HG03066 (cell line): ENCODE results near the gene ITSN1.
"Not testable (repeated sequence)": the region's sequence is repeated elsewhere in the genome, so short reads cannot be mapped to it uniquely, and the experiment has no call there.

Experiments used
- ATAC-seq: cut with Tn5 transposase; IDR thresholded peaks from one replicate; pipeline ENCODE4 v1.9.1; 2021; ENCODE audit warnings: low read depth; ENCODE audit not compliant: unreplicated experiment

ITSN1 gene

GRCh38 chr21:33712022-33712803 lies 69.9 kb downstream of the ITSN1 start:
- no peak for ATAC-seq

- ATAC-seq: no peak
These were observed 78.8 kb downstream of the ITSN1 start for GRCh38 chr21:33721081-33721480.

- not testable (repeated sequence) for ATAC-seq
These were observed 86.8 kb downstream of the ITSN1 start for GRCh38 chr21:33729139-33729538.

GRCh38 chr21:33729641-33730040 lies 87.3 kb downstream of the ITSN1 start:
- ATAC-seq: no peak

- no peak for ATAC-seq
These were observed 89.1 kb downstream of the ITSN1 start for GRCh38 chr21:33731447-33731846.

GRCh38 chr21:33732038-33732437 lies 89.7 kb downstream of the ITSN1 start:
- no peak for ATAC-seq

DNA sequence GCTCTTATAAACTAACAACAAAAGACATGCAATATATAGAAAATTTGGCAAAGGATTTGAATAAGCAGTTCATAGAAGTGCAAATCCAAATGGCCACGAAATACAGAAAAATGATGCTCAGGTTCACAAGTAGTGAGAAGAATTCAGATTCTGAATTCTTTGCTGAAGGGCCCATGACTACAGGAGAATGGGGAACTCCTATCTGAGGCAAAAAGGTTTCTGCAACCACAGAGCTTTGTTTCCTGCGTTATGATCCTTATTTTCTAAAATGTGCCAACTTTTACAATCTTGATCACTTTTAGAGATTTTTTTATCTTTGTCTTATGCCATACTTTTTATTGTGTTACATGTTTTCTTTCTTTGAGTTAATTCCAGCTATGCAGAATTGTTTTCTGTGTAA lies 91.3 kb downstream of the ITSN1 start:
- ATAC-seq: no peak

GRCh38 chr21:33734291-33734690 lies 92.0 kb downstream of the ITSN1 start:
- ATAC-seq: no peak

GRCh38 chr21:33734818-33735217 lies 92.5 kb downstream of the ITSN1 start:
- no peak for ATAC-seq

GRCh38 chr21:33736569-33736968 lies 94.3 kb downstream of the ITSN1 start:
- no peak for ATAC-seq

- no peak for ATAC-seq
These were observed 97.4 kb downstream of the ITSN1 start for GRCh38 chr21:33739701-33740100.

GRCh38 chr21:33747420-33747819 lies 105.1 kb downstream of the ITSN1 start:
- ATAC-seq: no peak

DNA sequence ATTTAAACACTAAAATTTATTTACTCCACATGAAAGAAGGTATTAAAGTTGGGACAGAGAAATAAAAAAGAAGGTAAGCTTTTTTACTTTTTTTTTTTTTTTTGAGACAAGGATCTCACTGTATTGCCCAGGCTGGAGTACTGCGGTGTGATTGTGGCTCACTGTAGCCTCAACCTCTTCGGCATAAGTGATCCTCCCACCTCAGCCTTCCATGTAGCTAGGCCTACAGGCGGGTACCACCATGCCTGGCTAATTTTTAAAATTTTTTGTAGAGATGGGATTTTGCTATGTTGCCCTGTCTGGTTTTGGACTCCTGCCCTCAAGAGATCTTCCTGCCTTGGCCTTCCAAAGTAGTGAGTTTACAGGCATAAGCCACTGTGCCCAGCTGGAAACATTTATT lies 106.6 kb downstream of the ITSN1 start:
- ATAC-seq: no peak

DNA sequence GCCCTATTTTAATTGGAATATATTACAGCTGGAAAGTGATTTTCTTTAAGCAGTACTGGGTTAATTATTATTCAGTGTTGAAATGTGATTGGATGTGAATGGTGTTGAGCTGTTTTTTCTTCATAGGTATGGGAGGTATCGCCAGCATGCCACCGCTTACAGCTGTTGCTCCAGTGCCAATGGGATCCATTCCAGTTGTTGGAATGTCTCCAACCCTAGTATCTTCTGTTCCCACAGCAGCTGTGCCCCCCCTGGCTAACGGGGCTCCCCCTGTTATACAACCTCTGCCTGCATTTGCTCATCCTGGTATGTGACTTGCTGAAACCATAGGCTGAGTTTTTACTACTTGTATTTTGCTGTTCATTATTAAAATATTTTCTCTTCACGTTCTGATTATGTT lies 107.7 kb downstream of the ITSN1 start:
- ATAC-seq: no peak

GRCh38 chr21:33751120-33751519 lies 108.8 kb downstream of the ITSN1 start:
- ATAC-seq: no peak

- no peak for ATAC-seq
These were observed 109.2 kb downstream of the ITSN1 start for GRCh38 chr21:33751533-33751932.

GRCh38 chr21:33752260-33752659 lies 110.0 kb downstream of the ITSN1 start:
- ATAC-seq: no peak

- no peak for ATAC-seq
These were observed 111.6 kb downstream of the ITSN1 start for GRCh38 chr21:33753886-33754285.

GRCh38 chr21:33754481-33754880 lies 112.2 kb downstream of the ITSN1 start:
- no peak for ATAC-seq

GRCh38 chr21:33755354-33755753 lies 113.1 kb downstream of the ITSN1 start:
- no peak for ATAC-seq

DNA sequence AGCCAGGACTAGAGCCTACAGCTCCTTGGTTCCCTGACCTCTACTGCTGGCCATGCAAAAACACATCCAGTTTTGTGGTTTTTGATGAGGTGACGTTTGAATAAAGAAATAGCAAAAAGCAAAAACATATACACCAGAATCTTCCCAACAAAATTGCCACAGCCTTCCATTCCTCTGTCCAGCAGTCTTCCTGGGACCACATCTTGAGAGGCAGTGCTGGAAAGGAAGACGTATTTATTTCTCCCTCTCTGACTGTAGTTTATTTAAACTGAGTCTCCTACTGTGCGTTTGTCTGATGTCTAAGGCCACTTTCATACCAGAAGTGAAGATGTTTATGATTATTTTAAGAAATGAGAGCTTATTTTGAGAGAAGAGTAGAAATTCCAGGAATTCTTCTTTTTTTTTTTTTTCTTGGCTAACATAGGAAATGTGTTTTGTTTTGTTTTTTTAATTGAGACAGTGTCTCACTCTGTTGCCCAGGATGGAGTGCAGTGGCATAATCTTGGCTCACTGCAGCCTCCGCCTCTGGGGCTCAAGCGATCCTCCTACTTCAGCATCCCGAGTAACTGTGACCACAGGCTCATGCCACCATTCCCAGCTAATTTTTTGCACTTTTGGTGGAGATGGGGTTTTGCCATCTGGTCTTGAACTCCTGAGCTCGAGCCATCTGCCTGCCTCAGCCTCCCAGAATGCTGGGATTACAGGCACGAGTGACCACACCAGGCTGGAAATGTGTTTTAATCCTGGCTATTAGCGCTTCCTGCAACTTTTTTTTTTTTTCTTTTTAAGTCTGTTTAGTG lies 118.5 kb downstream of the ITSN1 start:
- no peak for ATAC-seq
